ENCODE measurements around the gene IGBP1.

- TF ChIP-seq POLR2A (IDR thresholded peaks at IDR 0.05): no peak
- TF ChIP-seq CTCF (IDR thresholded peaks at IDR 0.05): no peak
Measured at GRCh38 chrX:70190225-70190624, 57.0 kb downstream of the IGBP1 start.

Measured in uterus (tissue), 2 donors.